Measurements from ENCODE around the gene FAM120C.
A peak's percentile ranks its signal among the peaks of the same experiment; 100 is the strongest.

Gene FAM120C

GRCh38 chrX:54157561-54157960 is 25.5 kb downstream of the FAM120C start:
- no peak for DNase-seq (ENCODE audit: low spot score)

DNA sequence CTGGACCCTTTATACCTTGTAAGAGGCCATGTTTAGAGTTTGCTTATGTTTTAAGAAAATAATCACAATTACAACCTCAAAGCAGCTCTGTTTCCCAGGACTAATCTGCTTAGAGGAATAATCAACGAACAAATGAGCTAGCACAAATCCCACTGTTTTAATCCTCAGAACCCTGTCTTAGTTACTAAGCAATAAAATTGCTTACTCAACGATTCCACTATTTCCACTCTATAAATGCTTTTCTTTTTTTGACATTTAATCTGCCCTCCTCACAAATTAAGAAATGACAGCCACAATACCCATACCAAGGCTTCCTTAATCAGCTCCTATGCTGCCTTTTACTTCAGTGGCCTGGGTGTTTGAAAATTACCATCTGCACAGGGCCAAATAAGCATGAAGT is 48.8 kb downstream of the FAM120C start:
- no peak for DNase-seq (ENCODE audit: low spot score)

GRCh38 chrX:54116391-54116790 is 66.7 kb downstream of the FAM120C start:
- DNase-seq (ENCODE audit: low spot score), result no peak

GRCh38 chrX:54093571-54093970 is 89.5 kb downstream of the FAM120C start:
- DNase-seq (ENCODE audit: low spot score), result no peak

DNA sequence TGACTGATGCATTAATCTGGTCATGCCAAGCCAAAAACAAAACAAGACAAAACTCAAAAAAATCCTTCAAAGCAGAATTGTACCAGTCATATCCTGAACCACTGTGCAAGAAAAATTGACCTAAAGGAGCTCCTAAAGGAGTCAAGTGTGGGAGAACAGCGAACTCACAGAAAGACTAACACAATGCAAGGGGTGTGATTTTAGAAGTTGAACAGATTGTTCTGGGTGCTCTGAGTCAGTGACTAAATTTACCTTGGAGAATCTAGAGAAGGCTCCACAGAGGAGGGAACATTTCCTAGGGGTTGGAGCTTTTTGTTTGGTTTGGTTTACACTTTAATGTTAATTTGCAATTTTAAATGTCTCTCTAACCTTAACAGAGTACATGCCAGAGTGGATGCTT is 89.9 kb downstream of the FAM120C start:
- DNase-seq (ENCODE audit: low spot score), result no peak

DNA sequence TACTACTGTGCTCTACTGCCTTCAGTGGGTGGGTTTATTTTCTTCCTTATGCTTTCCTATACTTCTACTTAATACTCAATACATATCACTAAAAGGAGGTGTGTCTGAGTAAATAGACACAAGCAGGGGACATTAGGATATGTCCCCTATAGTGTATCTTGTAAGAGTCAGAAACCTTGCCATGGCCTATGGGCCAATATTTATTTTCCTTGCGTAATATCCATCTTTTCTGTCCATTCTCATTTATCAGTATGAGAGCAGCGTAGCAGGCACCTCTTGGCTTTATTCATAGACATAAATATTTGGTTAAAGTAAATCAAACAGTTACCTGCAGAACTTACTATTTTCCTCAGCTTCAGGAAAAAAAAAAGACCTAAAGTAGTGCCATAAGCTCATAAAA is 92.2 kb downstream of the FAM120C start:
- DNase-seq (ENCODE audit: low spot score), result no peak

GRCh38 chrX:54089191-54089590 is 93.9 kb downstream of the FAM120C start:
- DNase-seq (ENCODE audit: low spot score), result no peak

- no peak for DNase-seq (ENCODE audit: low spot score)
These were observed 95.4 kb downstream of the FAM120C start for GRCh38 chrX:54087661-54088060.

GRCh38 chrX:54085666-54086065 is 97.4 kb downstream of the FAM120C start:
- DNase-seq (ENCODE audit: low spot score), result no peak

DNA sequence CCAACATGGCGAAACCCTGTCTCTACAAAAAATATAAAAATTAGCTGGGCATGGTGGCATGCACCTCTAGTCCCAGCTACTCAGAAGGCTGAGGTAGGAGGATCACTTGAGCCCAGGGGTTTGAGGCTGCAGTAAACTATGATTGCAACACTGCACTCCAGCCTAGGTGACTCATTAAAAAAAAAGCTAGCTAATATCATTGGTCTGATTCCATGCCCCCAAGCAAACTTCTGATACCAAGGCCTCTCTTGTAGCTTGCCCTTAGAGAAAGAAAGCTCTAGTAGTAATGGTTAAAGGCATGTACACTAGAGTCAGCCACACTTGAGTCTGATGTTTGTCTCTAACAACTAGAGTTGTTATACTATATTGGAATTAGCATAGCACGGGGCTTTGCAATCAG is 106.2 kb downstream of the FAM120C start:
- DNase-seq (ENCODE audit: low spot score), result peak; percentile 28

DNA sequence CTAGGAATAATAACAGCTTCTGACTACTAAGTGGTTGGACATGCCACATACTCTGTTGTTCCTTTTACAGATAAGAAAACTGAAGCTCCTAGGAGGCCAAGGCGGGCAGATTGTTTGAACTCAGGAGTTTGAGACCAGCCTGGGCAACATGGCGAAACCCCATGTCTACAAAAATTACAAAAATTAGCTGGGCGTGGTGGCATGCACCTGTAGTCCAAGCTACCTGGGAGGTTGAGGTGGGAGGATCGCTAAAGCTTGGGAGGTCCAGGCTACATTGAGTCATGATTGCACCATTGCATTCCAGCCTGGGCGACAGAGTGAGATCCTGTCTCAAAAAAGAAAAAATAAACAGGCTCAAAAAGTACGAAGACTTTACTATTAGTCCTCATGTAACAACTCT is 108.2 kb downstream of the FAM120C start:
- no peak for DNase-seq (ENCODE audit: low spot score)

DNA sequence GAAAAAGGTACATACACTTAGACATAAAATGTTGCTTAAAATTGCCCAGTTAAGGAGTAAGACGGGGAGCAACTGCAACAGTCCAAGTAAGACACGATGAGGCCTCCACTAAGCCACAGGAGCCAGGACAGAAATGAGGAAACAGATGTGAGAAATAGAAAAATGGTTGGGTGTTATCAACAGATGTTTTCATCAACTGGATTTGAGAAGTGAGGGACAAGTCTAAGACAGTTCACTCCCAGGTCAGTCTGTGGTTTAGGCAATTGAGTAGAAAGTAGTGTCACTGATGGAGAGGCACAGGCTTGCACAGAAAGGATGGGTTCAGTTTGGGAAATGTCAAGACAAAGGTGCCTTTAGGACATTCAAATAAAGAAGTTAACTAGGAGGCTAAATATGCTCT is 115.3 kb downstream of the FAM120C start:
- no peak for DNase-seq (ENCODE audit: low spot score)

- peak; percentile 13 for DNase-seq (ENCODE audit: low spot score)
These were observed 116.2 kb downstream of the FAM120C start for GRCh38 chrX:54066841-54067240.

DNA sequence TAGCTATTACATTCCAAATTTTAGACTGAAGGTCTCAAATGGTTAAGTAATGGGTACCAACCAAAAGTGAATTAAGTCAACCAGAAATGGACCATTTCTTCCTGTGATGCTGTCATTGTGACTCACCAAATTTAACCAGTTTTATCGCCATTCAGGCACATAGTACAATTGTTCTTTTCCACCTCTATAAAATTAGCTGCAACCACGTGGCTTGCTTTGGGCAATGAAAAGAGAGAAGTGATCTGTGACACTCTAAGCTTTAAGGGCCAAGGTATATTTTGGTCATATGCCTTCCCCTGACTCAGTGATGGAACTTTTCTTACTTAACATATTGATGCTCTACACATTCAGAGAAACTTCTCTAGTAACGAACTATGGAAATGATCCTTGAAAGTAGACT is 118.5 kb downstream of the FAM120C start:
- DNase-seq (ENCODE audit: low spot score), result peak; percentile 3

- peak; percentile 4 for DNase-seq (ENCODE audit: low spot score)
These were observed 119.7 kb downstream of the FAM120C start for GRCh38 chrX:54063361-54063760.

DNA sequence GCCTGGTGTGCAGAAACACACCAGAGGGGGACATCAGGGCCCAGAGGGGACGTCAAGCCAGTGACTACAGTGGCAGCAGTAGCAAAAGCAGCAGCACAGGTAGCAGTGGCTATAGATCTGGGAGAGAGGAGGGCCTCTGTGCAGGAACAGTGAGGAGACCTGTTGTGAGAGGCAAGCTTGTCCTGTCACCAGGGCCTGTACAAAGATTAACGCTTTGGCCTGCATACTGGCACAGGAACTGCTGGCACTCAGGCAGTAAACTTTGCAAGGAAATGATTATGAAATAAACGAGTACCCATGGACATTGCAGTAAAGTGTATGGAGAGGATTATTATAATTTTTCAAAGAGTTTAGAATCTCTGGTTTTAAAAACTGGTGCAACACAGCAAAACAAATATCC is 133.3 kb downstream of the FAM120C start:
- no peak for DNase-seq (ENCODE audit: low spot score)

GRCh38 chrX:54048412-54048811 is 134.6 kb downstream of the FAM120C start:
- no peak for DNase-seq (ENCODE audit: low spot score)

DNA sequence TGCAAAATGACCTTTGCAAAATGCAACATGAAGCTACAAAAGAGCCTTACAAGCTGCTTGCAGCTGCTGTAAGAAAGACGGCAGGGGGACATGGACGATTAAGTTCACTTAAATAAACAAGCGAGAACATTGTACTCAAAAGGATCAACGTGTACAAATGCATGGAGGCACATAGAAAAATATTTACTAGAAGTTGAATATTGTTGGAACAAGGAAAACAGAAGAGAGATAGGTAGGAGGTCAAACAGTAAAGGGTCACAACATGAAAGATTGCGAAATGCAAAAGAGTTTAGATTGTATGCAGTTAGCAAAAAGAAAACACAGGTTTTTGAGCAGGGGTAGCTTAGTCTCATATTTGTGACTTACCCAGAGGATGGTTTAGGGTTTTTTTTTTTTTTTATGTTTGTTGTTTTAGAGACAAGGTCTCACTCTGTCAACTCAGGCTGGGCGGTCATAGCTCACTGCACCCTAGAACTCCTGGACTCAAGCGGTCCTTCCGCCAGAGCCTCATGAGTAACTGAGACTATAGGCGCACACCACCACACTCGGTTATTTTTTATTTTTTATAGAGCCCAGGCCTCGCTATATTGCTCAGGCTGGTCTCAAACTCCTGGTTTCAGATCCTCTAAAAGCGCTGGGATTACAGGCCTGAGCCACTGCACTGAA is 137.4 kb downstream of the FAM120C start:
- peak; percentile 31 for DNase-seq (ENCODE audit: low spot score)

DNA sequence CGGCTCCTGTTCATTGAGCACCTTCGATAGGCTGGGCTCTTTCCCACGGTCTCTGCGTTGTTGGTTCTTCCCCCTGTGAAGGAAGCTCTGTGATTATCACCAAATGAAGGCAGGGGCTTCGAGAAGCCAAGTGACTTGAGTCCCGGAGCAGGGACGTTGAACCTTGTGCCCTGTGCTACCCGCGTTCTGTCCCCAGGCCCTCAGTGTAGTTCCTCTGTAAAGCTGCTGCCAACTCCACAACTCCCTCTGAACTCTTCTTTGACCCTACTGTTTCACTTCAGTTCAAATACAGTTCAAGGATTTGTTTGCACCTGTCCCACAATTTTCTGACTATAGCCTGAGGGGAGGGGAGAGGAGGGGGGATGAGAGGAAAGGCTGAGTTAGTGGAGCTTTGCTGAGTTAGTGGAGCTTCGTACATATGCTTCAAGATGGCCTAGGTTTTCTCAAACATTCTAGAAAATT is 138.1 kb downstream of the FAM120C start:
- no peak for DNase-seq (ENCODE audit: low spot score)

DNA sequence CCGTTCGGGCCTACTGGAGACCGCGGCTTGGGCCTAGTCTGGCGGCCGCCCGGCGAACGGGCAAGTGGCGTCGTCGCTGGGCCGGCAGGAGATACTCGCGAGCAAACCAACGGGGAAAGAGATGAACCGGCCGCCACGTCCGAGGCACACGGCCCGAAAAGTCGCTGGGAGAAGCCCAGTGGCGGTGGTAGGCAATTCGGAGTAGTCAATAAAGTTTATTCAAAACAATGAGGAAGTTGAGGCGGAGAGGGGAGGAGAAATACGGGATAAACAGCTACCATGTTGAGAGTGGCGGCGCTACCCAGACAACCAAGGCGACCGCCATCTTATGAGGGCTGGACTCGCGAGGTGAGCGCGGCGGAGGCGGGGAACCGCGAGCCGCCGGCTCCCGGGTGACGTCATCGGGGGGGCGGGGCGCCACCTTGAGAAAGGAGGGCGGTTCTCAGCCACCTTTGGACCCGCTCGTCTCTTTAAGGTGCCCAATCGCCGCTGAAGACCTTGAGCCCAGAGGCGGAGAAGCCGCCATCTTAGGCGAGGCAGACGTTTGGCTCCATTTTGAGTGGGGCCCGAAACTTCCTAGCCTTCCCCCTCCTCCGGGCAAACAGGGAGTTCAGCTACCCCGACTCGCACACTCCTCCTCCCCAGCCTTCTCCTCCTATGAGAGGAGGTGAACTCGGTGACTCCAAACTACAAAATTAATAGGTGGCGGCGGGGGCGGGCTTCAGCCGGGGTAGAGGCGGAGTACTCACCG is 138.8 kb downstream of the FAM120C start, which contains the start of gene PHF8:
Gene PHF8 (minus strand): TSS at position 348 of the 751 bp plus-strand sequence. CDS start 1,745 bp downstream, outside the sequence.
- DNase-seq (ENCODE audit: low spot score), result peak; percentile 96

GRCh38 chrX:54043541-54044125 is 139.4 kb downstream of the FAM120C start:
- DNase-seq (ENCODE audit: low spot score), result peak; percentile 36

DNA sequence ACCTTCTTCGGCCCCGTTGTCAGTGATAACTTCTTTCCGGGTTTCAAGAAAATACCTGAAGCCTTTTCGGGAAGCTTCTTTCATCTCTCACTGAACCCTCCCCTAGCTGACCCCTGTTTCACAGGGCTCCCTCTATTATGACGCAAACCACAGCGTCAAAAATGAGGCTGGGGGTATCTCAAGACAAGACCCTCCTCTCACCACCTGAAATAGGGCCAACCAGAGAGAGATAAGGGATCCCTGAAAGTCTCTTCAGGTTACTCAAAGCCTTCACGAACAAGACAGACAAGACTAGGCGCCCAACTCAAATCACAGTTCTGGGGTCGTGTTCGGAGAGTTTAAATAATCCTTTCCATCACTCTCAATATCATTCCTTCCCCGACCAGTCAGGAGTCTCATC is 140.0 kb downstream of the FAM120C start:
- DNase-seq (ENCODE audit: low spot score), result no peak

- DNase-seq (ENCODE audit: low spot score), result peak; percentile 53
These were observed 140.4 kb downstream of the FAM120C start for GRCh38 chrX:54042609-54043021.
